HG03060 (cell line): ENCODE data around the gene FGG.

Experiments
- ATAC-seq: cut with Tn5 transposase; IDR thresholded peaks from one replicate; pipeline ENCODE4 v1.9.1; 2021; ENCODE audit warnings: low read depth, moderate number of reproducible peaks; ENCODE audit not compliant: unreplicated experiment

FGG gene

DNA sequence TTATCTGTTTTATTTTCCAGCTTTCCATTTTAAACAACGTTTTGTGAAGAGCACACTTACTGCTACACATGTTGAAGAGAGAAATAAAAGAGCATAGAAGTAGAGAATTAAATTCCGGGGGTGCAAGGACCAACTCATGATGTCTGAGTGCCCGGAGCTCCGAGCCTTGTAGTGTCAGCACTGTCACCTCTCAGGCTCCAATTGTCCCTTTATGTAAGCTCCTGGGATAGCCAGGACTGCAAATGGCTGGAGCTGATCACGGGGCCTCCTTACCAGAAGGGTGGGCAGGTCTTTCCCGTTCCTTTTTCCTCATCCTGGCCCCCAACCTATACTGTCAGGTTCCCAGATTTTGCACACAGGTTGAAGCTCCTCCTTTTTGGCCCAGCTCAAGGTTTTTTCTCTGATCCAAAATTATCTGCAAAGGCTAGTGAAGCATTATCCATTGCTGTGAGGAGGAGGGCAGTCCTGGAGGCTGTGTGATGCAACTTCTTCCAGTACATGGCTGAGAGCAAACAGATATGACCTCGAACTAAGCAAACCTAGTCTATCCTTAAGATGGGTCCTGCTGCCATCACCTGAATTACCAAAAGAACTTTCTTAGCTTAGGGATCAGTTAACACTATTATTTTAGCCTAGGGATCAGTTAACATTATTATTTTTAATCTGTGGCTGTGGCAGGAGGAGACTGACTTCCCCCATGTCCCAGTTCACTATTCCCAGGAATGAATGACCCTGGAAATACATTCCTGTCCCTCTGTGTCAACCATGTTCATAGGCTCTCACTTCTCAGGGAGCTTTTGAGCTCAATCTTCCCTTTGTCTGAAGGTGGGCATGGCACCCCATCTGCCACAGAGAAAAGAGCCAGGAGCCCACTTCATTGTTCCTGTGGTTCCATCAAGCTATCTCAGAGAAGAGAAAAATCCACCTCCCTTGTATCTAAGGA is at the start of gene FGG:
Gene FGG (minus strand): TSS at position 185 of the 943 bp plus-strand sequence. CDS start 47 bp downstream, at position 138.
- no peak for ATAC-seq

DNA sequence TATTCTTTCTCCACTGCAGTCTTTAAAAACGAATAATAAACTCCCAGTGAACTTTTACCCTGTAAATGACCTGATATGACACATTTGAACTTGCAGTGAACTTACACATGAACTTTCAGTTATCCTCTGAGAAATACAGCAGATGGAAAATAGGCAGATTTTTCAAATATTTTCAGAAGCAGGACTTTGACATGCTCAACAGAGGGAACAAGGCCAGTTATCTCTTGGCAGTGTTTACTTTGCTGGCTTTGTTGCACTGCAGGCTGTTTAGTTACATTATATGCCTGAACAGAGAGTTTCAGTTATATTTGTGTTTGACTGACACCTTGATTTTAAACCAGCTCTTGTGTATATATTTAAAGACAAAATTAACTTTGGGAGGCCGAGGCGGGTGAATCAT is 47.6 kb upstream of the FGG start:
- no peak for ATAC-seq

DNA sequence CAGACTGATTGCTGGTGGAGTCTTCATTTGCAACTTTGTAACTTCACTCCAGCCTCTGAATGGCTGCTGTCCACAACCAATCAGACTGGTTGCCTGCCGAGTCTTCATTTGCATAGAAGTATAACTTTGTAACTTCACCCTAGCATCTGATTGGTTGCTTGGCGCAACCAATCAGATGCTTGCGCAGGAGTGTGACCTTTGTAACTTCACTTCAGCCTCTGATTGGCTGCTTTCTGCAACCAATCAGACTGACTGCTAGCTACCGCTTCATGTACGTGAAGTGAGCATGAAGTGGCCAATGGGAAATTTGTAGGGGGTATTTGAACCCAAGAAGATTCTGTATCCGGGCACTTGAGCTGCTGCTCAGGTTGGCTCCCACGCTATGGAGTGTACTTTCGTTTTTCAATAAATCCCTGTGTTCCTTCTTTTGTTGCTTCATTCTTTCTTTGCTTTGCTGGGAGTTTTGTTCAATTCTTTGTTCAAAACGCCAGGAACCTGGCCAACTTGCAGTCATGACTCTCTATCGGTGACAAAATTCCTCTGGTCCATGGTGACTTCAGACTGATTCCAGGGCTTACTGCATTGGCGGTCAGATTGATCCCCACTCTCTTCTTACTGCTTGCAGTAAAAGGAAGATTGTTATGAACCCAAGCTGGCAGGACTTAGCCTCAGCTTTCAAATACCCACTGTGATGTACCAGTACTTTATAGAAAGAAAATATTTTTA is 46.4 kb upstream of the FGG start:
- ATAC-seq, result no peak

DNA sequence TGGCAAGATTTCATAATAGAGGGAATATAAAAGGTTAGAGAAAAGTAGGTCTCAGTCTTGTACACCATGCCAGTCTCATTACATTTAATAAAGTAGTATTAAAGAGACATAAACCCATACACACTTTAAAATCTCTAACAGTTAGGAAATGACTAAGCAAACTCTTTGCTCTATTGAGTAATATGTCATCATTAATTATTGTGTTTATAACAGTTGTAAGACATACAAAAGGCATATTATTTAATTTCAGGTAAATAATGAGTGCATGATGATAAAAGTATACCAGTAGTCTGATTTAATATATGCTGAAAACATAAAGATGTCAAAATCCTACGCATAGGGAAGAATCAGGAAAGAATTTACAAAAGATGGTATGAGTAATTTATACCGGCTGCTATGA is 31.0 kb upstream of the FGG start:
- no peak for ATAC-seq

DNA sequence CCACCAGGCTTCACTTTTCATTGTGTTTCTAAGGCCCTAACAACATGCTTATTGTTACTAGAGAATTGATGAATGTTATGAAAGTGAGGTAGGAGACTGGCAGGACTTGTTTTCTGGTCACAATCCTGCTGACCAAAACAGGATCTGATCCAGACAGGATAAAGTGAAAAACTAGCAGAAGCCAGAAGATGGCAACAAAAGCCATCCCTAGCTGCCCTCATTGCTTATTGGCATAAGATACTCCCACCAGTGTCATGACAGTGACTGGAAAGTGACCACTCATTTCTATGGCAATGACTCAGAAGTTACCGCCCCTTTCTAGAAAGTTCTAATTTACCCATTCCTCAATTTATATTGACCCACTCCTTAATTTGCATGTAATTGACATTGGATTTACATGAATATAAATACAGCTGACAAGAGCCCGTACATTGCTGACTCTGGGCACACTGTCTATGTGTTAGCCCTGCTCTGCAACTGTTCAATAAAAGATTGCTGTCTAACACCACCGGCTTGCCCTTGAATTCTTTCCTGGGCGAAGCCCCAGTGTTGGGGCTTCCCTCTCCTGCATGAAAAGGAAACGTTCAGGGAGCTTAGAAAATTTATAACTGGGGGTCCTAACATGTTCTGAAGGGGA is 30.0 kb upstream of the FGG start:
- no peak for ATAC-seq

DNA sequence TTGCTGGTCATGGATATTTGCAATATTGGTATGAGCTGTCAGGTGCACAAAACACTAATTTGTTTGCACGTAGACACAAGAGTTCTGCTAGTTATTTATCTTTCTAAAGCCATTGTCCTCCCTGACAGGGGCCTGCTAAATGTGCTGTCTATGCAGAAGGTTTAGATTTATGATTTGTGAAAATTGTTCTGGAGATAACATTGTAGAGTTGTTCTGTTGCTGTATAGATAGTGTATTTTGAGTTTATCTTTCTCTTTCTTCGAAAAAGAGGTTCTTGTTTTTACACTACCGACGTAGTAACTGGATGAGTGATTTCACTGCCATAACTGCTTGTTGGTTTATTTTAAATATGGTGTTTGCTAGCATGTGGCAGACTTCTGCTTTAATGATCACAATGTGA is 28.5 kb upstream of the FGG start:
- no peak for ATAC-seq

DNA sequence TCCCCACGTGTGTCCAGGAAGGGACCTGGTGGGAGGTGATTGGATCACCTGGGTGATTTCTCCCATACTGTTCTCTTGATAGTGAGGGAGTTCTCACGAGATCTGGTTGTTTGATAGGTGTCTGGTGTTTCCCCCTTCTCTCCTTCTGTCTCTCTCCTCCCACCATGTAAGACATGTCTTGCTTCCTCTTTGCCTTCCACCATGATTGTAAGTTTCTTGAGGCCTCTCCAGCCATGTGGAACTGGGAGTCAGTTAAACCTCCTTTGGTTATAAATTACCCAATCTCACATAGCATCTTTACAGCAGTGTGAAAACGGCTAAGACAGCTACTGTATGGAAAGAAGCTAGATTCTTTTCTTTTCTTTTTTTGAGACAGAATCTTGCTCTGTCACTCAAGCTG is 21.6 kb upstream of the FGG start:
- ATAC-seq, result no peak

DNA sequence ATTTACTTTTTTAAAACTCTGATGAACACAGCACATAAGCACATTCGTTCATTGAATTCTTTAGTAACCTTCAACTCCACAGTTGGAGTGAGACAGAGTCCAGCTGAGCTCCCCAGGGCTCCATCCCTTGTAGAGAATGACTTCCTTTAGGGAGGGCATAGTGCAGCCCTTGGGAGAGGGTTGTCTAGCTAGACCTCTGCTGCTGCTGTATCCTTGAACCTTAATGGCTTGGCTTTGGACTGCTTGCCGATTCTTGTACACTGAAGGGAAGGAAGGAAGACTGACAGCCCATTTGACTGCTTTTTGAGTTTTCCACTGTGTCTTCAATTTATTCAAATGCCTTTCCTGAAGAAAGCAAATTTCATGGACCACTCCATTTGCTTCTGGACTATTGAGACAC is 19.4 kb upstream of the FGG start:
- ATAC-seq, result no peak

DNA sequence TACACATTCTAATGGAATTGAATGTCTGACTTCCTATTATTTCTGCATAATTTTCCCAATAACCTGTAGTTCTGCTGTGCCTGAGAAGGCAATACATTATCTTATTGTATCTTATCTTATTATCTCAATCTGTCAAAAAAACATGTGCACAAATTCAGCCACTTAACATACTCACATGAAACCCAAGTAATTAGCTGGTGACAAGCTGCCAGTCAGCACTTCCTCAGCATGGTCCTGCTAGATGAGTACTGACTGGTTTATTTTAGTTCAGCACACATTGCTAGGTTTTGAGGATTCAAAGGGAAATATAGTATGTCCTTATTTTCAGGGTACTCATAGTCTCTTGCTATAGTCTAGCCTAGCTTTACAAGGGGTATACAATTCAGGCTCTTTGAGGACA is 17.9 kb upstream of the FGG start:
- no peak for ATAC-seq

DNA sequence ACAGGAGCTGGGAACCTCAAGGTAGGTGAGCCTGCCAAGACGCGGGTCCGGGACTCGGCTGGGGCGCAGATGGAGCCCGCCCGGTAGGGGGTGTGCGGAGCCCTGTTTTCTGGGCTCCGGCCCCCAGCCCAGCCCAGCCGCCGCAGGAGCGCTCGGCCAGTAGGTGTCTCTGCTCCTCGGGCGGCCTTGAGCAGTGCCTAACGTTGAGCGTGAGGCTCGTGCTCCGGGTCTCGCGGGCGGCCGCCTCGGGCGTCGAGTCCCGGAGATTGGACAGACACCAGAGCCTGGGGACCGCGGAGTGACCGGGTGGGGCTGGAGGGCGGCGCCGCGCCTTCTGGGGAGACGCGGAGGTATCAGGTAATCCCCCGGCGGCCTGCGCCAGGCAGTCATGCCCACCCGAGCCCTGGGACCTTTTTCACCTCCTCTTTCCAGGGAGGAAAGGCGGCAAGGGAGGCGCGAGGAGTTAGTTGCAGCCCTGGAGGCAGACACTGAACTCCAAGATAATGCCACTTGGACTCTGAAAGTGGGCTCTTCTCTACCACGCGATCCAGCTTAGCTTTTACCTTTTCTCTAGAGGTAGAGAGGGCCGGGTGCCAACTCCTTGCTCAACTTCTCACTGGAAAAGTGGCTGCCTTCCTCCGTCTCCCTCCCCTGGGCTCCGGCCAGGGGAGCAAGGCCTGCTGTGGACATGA is 14.5 kb upstream of the FGG start:
- no peak for ATAC-seq

DNA sequence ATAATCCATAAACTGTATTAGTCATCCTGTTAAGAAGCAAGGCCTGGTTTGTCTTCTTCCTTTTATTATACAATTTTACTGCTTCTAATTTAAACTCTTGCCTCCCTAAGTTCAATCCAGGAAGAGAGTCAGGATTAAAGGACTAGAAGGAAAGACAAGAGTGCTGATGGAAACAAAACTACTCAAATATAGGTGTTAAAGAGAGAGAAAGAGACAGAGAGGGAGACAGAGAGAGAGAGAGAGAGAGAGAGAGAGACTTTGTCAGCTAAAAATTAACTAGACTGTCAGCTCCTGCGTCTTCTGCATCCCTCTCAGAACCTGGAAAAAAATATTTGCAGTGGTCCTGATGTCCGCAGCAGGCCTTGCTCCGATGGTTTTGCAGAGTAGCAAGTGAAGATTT is 13.5 kb upstream of the FGG start:
- no peak for ATAC-seq

DNA sequence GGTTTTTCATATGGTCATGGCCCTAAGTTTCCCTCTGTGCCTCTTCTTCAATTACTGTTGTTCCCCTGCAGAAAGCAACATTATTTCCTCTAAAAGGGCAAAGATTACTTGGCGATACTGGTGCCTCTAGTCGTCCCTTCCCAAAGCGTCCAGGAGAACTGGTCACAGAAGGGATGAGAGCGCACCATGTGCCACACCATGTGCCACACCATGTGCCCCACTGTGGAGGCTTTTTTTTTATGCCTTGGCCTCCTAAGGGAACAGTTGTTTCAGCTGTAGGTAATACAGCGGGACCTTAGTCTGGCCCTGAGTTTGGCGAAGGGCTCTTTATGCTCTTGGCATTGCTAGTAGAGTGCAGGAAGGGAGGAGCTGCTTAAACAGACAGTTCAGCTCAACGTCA is 11.5 kb upstream of the FGG start:
- no peak for ATAC-seq

DNA sequence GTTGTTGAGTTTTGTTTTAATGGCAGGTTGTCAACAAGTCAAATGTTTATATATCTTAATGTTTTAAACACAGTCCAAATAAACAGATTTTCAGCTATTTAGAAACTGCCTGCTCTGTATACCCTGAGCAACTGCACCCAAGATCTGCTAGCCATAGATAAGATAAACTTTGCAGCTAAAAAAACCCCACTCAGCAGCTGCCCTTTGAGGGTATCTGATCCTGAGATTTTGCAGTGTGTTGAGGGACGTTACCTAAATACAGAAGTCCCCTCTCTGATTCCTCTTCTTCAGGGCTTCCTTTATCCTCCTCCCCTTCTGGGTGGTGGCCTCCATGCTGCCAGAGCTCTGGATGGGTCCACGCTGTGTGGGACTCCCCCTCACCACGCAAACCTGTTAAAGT is 11.0 kb upstream of the FGG start:
- ATAC-seq, result no peak

DNA sequence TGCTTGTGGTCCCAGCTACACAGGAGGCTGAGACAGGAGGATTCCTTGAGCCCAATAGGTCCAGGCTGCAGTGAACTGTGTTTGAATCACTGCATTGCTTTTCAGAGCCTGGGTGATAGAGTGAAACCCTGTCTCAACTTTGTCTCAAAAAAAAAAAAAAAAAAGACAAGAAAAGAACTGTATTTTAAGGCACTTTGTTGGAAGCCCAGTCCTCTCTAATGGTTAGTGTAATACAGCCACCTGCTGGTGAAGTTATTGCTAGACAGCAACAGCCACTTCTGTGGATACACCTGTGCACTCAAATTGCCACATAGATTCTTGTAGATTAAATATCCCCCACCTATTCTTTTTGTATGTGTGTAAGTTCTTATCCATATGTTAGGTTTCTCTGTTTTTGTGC is 10.1 kb upstream of the FGG start:
- ATAC-seq, result peak; percentile 47

DNA sequence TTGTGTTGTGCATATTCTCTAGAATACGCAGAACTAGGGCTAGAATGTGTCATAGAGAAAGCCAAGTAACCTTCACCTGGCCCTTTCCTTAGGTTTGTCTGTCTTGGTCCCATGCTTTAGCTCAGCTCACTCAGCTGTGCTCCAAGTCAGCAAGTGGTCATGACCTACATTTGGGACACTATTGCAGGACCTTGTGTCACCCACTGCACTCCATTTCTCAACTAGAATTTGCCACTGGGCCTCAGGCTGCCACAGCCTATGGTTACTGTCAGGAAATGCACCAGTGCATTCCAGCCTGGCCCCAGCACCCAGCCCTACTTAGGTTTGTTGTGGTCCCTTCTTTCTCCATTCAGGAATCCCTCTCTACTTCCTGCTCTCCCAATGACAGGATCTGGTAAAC is 7.7 kb upstream of the FGG start:
- ATAC-seq, result no peak

DNA sequence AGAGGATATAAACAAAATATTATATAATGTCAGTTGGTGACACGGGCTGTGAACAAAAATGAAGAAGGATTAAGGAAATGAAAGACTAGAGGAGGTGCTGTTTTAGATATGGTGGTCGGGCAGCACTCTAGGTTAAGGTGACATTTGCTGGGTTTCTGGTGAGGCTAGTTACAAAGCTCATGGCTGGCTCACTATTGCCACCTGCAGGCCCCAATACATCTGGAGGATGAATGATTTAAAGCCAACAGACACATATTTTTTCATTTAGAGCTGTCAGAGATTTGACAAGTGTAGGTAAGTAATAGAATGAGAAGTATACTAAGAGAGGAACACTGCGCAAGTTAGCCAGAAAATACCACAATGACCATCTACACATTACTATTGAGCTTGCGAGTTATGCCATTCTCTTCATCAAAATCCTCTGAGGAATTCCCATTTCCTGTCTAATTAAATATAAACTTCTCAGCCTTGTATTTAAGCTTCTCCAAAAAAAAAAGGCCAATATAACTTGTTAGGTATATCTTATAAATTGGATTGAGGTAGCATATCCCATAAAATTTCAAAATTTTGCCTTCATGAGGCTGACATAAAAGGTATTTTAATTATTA is 6.4 kb upstream of the FGG start:
- peak; percentile 48 for ATAC-seq

DNA sequence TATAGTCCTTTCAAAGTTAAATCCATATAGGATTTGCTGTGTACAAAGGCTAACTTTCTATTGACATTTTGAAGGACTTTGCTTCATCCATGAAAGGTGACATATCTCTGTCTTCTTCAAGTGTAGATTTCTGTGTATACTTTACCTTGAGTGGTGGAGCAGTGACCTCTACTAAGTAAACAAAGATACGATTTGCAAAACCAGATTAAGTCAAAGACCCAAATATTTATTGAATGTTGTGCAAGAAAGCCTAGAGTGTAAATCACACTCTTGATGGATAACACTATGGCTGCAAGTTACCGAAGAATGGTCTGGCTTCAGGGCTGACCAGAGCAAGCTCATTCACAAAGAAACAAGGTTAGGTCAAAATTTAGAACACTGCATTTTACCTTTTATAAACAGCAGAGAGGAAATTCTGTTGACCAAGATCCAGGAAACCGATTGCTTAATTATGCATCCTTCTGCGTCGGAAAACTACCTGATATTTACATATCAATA is 5.4 kb upstream of the FGG start:
- no peak for ATAC-seq

DNA sequence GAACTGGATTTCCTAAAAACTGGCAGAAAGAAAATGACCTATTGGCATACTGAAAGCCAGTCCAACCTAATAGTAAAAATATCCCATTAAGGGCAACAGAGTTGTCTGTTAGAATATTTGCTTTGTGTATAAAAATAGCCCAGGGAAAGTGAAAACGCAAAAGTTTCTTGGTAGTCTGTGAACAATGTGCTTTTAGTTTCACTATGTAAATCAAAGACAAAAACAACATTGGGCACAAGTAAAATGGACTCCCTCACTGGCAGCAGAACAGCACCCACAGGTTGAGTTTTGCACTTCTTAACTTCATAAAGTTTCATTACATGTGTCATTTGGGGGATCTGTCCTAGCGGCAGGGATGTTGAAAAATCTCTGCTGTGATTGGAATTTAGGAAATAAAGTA is 4.3 kb upstream of the FGG start:
- ATAC-seq, result peak; percentile 84

DNA sequence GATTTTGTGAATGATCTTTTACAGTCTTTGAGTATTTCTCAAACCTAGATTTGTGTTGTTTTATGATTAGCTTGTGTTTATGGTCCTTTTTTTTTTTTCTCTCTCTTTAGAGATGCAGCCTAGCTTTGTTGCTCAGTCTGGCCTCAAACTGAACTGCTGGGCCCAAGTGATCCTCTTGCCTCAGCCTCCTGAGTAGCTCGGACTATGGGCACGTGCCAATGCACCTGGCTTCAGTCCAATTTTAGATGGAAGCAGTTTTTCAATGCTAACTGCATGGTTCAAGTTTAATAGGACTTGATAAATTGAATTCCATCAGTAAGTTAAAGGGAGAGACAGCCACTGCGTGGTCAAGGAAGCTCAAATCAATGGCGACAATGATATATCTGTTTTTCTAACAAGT is 3.8 kb upstream of the FGG start:
- no peak for ATAC-seq

DNA sequence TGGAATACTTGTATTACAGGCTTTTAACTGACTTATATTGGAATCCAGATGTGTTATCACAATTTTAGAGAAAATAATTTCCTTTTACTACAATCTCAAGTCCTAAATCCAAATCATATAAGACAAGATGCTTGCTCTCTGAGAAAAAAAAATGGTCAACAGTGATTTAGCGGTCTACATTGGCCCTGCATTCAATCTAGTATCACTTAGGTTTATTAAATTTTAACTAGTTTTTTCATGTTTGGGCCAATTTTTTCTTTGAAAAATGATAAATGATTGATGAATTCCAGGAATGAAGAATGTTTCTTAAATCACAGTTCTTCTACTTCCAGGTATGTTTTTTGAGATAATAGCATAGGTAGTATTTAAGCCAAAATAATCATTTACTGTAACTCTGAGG is 2.8 kb upstream of the FGG start:
- no peak for ATAC-seq
